ENCODE data around the gene FBXO34.

- TF ChIP-seq, protein P1, sequence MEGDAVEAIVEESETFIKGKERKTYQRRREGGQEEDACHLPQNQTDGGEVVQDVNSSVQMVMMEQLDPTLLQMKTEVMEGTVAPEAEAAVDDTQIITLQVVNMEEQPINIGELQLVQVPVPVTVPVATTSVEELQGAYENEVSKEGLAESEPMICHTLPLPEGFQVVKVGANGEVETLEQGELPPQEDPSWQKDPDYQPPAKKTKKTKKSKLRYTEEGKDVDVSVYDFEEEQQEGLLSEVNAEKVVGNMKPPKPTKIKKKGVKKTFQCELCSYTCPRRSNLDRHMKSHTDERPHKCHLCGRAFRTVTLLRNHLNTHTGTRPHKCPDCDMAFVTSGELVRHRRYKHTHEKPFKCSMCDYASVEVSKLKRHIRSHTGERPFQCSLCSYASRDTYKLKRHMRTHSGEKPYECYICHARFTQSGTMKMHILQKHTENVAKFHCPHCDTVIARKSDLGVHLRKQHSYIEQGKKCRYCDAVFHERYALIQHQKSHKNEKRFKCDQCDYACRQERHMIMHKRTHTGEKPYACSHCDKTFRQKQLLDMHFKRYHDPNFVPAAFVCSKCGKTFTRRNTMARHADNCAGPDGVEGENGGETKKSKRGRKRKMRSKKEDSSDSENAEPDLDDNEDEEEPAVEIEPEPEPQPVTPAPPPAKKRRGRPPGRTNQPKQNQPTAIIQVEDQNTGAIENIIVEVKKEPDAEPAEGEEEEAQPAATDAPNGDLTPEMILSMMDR (IDR thresholded peaks at IDR 0.05; ENCODE audit: borderline replicate concordance, extremely low read depth, low read length, poor library complexity, severe bottlenecking) = no peak
- TF ChIP-seq EZH2 (IDR thresholded peaks at IDR 0.05; ENCODE audit: borderline replicate concordance, low read depth, low read length, severe bottlenecking) = no peak
Observed at GRCh38 chr14:55328317-55328716, 57.1 kb downstream of the FBXO34 start.
